IMR-90 (cell line): ENCODE measurements around the gene RGS19.

ENCODE experiments used
- BHLHE40 ChIP-seq: fragments of 150-350 bp; IDR thresholded peaks from 2 replicates; pipeline ENCODE4 v1.6.1; 2016; ENCODE audit warnings: mild to moderate bottlenecking, low read depth, low read length
- ELK1 ChIP-seq: fragments of 150-350 bp; IDR thresholded peaks from 2 replicates; pipeline ENCODE4 v1.6.1; 2016; ENCODE audit warnings: low read depth, mild to moderate bottlenecking, low read length, moderate library complexity, borderline replicate concordance
- MXI1 ChIP-seq: IDR thresholded peaks from 2 replicates; pipeline ENCODE4 v1.6.1; 2012; ENCODE audit warnings: low read depth, mild to moderate bottlenecking, low read length, moderate library complexity, borderline replicate concordance
- TF ChIP-seq, protein P1 (sequence below): conservative IDR thresholded peaks from 2 replicates; pipeline ENCODE4 v1.5.1; 2012; ENCODE audit warnings: mild to moderate bottlenecking, low read depth, low read length, improper control_type of control experiment

GRCh38 chr20:64099086-64099786 is 19.9 kb upstream of the RGS19 start:
- TF ChIP-seq, protein P1, sequence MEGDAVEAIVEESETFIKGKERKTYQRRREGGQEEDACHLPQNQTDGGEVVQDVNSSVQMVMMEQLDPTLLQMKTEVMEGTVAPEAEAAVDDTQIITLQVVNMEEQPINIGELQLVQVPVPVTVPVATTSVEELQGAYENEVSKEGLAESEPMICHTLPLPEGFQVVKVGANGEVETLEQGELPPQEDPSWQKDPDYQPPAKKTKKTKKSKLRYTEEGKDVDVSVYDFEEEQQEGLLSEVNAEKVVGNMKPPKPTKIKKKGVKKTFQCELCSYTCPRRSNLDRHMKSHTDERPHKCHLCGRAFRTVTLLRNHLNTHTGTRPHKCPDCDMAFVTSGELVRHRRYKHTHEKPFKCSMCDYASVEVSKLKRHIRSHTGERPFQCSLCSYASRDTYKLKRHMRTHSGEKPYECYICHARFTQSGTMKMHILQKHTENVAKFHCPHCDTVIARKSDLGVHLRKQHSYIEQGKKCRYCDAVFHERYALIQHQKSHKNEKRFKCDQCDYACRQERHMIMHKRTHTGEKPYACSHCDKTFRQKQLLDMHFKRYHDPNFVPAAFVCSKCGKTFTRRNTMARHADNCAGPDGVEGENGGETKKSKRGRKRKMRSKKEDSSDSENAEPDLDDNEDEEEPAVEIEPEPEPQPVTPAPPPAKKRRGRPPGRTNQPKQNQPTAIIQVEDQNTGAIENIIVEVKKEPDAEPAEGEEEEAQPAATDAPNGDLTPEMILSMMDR: no peak
- TF ChIP-seq MXI1 (no peak), ELK1 (no peak), BHLHE40 (no peak)
